Calu3 (cell line): ENCODE data around the gene NDFIP2. TPM values are rescaled to one million over a fixed set of nuclear protein-coding genes. Genes with fewer than 3 reads are reported as not detected.

ENCODE experiments used
- BruUV-seq: library from RNA; stranded (reverse); fragments of 400-500 nt; replicated peaks from 2 replicates; lab custom pipeline; 2021; lab: Mats Ljungman, UMichigan
- CTCF ChIA-PET: fragments of 300-600 bp; sonication (Branson Sonifier 250); formaldehyde crosslinking; loops from one replicate; lab custom pipeline; 2022; ENCODE audit warnings: antibody characterized with exemption; lab: Charles Lee
- DNase-seq: peaks from one replicate; pipeline ENCODE4 v3.0.0; 2022
- H3K27ac Mint-ChIP-seq: one replicate; pipeline ENCODE4 v1.8.0; 2022; ENCODE audit warnings: mixed read lengths; ENCODE audit not compliant: unreplicated experiment
- H3K27me3 Mint-ChIP-seq: one replicate; pipeline ENCODE4 v1.8.0; 2022; ENCODE audit warnings: mixed read lengths; ENCODE audit not compliant: unreplicated experiment
- H3K36me3 Mint-ChIP-seq: one replicate; pipeline ENCODE4 v1.8.0; 2022; ENCODE audit warnings: mild to moderate bottlenecking, moderate library complexity, mixed read lengths; ENCODE audit not compliant: insufficient read depth, unreplicated experiment
- H3K4me1 Mint-ChIP-seq: one replicate; pipeline ENCODE4 v1.8.0; 2022; ENCODE audit warnings: mild to moderate bottlenecking, low read depth, mixed read lengths; ENCODE audit not compliant: unreplicated experiment
- H3K4me3 Mint-ChIP-seq: one replicate; pipeline ENCODE4 v1.8.0; 2022; ENCODE audit warnings: mild to moderate bottlenecking, low read depth, moderate library complexity, mixed read lengths; ENCODE audit not compliant: unreplicated experiment
- H3K9me3 Mint-ChIP-seq: one replicate; pipeline ENCODE4 v1.8.0; 2022; ENCODE audit warnings: low read depth, mixed read lengths; ENCODE audit not compliant: unreplicated experiment
- CTCF ChIP-seq: fragments of 200-600 bp; IDR thresholded peaks from one replicate; pipeline ENCODE4 v1.8.0; 2022; ENCODE audit warnings: antibody characterized with exemption; ENCODE audit not compliant: unreplicated experiment
- intact Hi-C: fragments of 100-400 bp; cut with micrococcal nuclease; formaldehyde crosslinking; loops from one replicate; pipeline ENCODE4 v1.10.0; 2022; ENCODE audit not compliant: unreplicated experiment
- total RNA-seq: library from RNA; stranded (reverse); gene quantifications from 2 replicates; pipeline ENCODE4 v1.2.3, GENCODE V29; 2022

The NDFIP2 gene
- total RNA-seq, 1 experiment from 2014 or later, result 26.7 TPM

- H3K27ac Mint-ChIP-seq, result no peak overlapping the region
- CTCF ChIA-PET, result no interaction called here
- no peaks in the 10 kb centered on the region for H3K27me3 Mint-ChIP-seq
- no peak for TF ChIP-seq CTCF
- no TSS peak for BruUV-seq
- no peaks in the 10 kb centered on the region for H3K4me1 Mint-ChIP-seq
- H3K36me3 Mint-ChIP-seq, result no peaks in the 10 kb centered on the region
- DNase-seq, result no peak
- intact Hi-C loops, result no loop called here
- H3K9me3 Mint-ChIP-seq, result no peaks in the 10 kb centered on the region
- no peak overlapping the region for H3K4me3 Mint-ChIP-seq
These were observed 23.0 kb upstream of the NDFIP2 start for GRCh38 chr13:79457948-79458347.

- intact Hi-C loops, result no loop called here
- no peaks in the 10 kb centered on the region for H3K4me1 Mint-ChIP-seq
- H3K27ac Mint-ChIP-seq, result no peak overlapping the region
- no TSS peak for BruUV-seq
- TF ChIP-seq CTCF, result no peak
- no peak for DNase-seq
- H3K36me3 Mint-ChIP-seq, result no peaks in the 10 kb centered on the region
- CTCF ChIA-PET, result interaction anchor here (0.6 kb wide), 1 partner anchor 1838 kb away, joined by 10 read pairs; no protein-coding TSS in a partner anchor
- no peak overlapping the region for H3K4me3 Mint-ChIP-seq
- no peaks in the 10 kb centered on the region for H3K27me3 Mint-ChIP-seq
- no peaks in the 10 kb centered on the region for H3K9me3 Mint-ChIP-seq
These were observed 22.5 kb upstream of the NDFIP2 start for GRCh38 chr13:79458436-79458835.

GRCh38 chr13:79459906-79460305, 21.0 kb upstream of the NDFIP2 start:
- CTCF ChIA-PET, result no interaction called here

GRCh38 chr13:79462895-79463294, 18.1 kb upstream of the NDFIP2 start:
- BruUV-seq, result no TSS peak
- no peak overlapping the region for H3K4me3 Mint-ChIP-seq
- intact Hi-C loops, result no loop called here
- H3K36me3 Mint-ChIP-seq, result no peaks in the 10 kb centered on the region
- H3K27me3 Mint-ChIP-seq, result no peaks in the 10 kb centered on the region
- DNase-seq, result no peak
- no peaks in the 10 kb centered on the region for H3K4me1 Mint-ChIP-seq
- CTCF ChIA-PET, result no interaction called here
- H3K27ac Mint-ChIP-seq, result no peak overlapping the region
- TF ChIP-seq CTCF, result no peak
- no peaks in the 10 kb centered on the region for H3K9me3 Mint-ChIP-seq

More at GRCh38 chr13:79459906-79460305, 21.0 kb upstream of the NDFIP2 start:
- Mint-ChIP-seq H3K36me3 (no peaks in the 10 kb centered on the region), H3K9me3 (no peaks in the 10 kb centered on the region), H3K27ac (no peak overlapping the region), H3K4me1 (no peaks in the 10 kb centered on the region), H3K4me3 (no peak overlapping the region), H3K27me3 (no peaks in the 10 kb centered on the region)
- BruUV-seq, result no TSS peak
- DNase-seq, result no peak
- intact Hi-C loops, result no loop called here
- no peak for TF ChIP-seq CTCF
